Activated CD8-positive, alpha-beta memory T cell treated with anti-CD3 and anti-CD28 coated beads, Interleukin-2, amount 10 ng/mL, durations not matched to agents 7 days and 5 days (primary cell): ENCODE results near the gene TGDS. TPM values are rescaled to one million over a fixed set of nuclear protein-coding genes. Genes with fewer than 3 reads are reported as not detected.
"Not testable (repeated sequence)": the region's sequence is repeated elsewhere in the genome, so short reads cannot be mapped to it uniquely, and the experiment has no call there.

Experiments used
- ATAC-seq: fragments of 150-1000 bp; cut with Tn5 transposase; one replicate; pipeline ENCODE4 v1.10.0; 2021; ENCODE audit warnings: moderate library complexity
- CTCF ChIA-PET: fragments of 350-600 bp; sonication (Branson Sonifier 250); formaldehyde crosslinking; loops from one replicate; lab custom pipeline; 2021; ENCODE audit warnings: antibody characterized with exemption; lab: Charles Lee
- DNase-seq: peaks from one replicate; pipeline ENCODE4 v3.0.0-alpha.2; 2020
- H3K27ac Mint-ChIP-seq: one replicate; pipeline ENCODE4 v1.8.0; 2021; ENCODE audit warnings: mild to moderate bottlenecking, mixed read lengths
- H3K27me3 Mint-ChIP-seq: one replicate; pipeline ENCODE4 v1.8.0; 2021; ENCODE audit warnings: mixed read lengths
- H3K36me3 Mint-ChIP-seq: one replicate; pipeline ENCODE4 v1.8.0; 2021; ENCODE audit warnings: mild to moderate bottlenecking, mixed read lengths
- H3K4me1 Mint-ChIP-seq: one replicate; pipeline ENCODE4 v1.8.0; 2021; ENCODE audit warnings: mixed read lengths
- H3K4me3 Mint-ChIP-seq: one replicate; pipeline ENCODE4 v1.8.0; 2021; ENCODE audit warnings: mild to moderate bottlenecking, moderate library complexity, mixed read lengths
- H3K9me3 Mint-ChIP-seq: one replicate; pipeline ENCODE4 v1.8.0; 2022; ENCODE audit warnings: low read depth, mixed read lengths
- total RNA-seq, 2 experiments: library from RNA; stranded (reverse); gene quantifications; one replicate each; pipeline ENCODE4 v1.2.3, GENCODE V29; 2021

TGDS gene, protein sequence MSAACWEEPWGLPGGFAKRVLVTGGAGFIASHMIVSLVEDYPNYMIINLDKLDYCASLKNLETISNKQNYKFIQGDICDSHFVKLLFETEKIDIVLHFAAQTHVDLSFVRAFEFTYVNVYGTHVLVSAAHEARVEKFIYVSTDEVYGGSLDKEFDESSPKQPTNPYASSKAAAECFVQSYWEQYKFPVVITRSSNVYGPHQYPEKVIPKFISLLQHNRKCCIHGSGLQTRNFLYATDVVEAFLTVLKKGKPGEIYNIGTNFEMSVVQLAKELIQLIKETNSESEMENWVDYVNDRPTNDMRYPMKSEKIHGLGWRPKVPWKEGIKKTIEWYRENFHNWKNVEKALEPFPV
- total RNA-seq = 10 to 100 TPM; 14.0 to 19.5 TPM

DNA sequence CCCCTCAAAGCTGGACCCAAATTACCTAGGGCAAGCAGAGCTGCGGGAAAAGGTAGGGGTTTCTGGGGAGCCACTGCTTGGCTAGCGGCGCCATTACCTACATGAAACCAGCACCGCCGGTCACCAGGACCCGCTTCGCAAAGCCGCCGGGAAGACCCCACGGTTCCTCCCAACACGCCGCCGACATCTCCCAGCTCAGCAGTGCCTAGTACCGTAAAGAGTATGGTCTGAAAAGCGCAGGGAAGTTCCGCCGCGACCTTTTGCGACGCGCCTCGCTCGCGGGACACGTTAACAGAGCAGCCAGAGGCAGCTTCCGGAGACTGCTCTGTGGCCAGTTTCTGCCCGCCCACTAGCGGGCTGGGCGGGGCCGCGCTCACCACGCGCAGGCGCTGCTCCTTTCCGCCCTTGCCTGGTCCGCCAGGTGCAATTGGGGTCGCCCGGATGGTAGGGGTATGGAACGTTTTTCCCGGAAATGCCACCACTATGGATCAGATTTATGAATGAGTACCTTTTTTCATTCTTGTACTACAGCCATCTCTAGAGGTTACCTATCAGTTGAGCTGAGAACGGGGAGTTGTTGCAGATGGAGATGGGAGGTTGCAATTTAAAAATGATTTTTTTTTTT is at the start of gene TGDS:
TSS of gene TGDS (minus strand) at position 203 of the 625 bp plus-strand sequence. CDS start at position 187, 16 bp downstream.
- Mint-ChIP-seq H3K27ac (peak within 1 kb of the TSS; percentile 89), H3K9me3 (peaks cover 2% of the 10 kb centered on the region), H3K27me3 (no peaks in the 10 kb centered on the region), H3K4me3 (peak within 1 kb of the TSS; percentile 92), H3K4me1 (peaks cover 45% of the 10 kb centered on the region), H3K36me3 (peaks cover 19% of the 10 kb centered on the region)
- ATAC-seq (peak; percentile 98), DNase-seq (peak; percentile 95)
- CTCF ChIA-PET = interaction anchor here (0.9 to 2.6 kb wide), 8 partner anchors 9 to 160 kb away, joined by 3 to 11 read pairs (median 4); no protein-coding TSS in a partner anchor

DNA sequence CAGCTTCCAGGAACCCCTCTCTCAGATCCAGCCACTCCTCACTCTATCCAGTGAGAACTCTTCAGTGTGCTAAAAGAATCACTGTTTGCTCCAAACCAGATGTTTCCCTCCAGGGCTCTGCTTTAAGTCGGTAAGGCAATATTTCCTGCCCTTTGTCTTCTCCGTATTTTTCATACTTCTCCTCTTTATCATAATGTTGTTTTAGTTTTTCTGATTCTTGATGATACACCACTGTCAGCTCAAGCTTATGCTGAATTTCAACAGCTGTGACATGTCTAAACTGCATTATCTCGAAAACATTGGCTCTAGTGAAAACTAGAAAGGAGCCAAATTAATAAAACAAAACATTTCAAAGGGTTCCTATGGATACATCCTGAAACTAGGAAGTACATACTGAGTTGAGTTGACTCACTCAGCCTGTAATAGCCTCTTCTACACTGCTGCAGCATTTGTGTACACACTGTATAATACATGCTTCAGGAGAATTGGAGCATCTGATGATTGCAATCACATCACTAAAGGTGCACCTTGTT is 45.5 kb upstream of the TGDS start:
- Mint-ChIP-seq H3K27ac (no peak overlapping the region), H3K4me1 (no peaks in the 10 kb centered on the region), H3K36me3 (no peaks in the 10 kb centered on the region), H3K9me3 (no peaks in the 10 kb centered on the region), H3K27me3 (peaks cover 6% of the 10 kb centered on the region), H3K4me3 (no peak overlapping the region)
- CTCF ChIA-PET = interaction anchor here (1.2 to 1.6 kb wide), 2 partner anchors 24 to 30 kb away, joined by 3 to 5 read pairs; no protein-coding TSS in a partner anchor
- ATAC-seq (no peak), DNase-seq (no peak)

- Mint-ChIP-seq H3K4me1 (no peaks in the 10 kb centered on the region), H3K9me3 (no peaks in the 10 kb centered on the region), H3K4me3 (no peak overlapping the region), H3K27me3 (peaks cover 6% of the 10 kb centered on the region), H3K36me3 (no peaks in the 10 kb centered on the region), H3K27ac (no peak overlapping the region)
- CTCF ChIA-PET = interaction anchor here (1.2 kb wide), 1 partner anchor 31 kb away, joined by 3 read pairs; no protein-coding TSS in a partner anchor
- DNase-seq (no peak), ATAC-seq (no peak)
Observed at GRCh38 chr13:94640721-94641120, 44.8 kb upstream of the TGDS start.

GRCh38 chr13:94637677-94638076 is 41.7 kb upstream of the TGDS start:
- H3K27me3 Mint-ChIP-seq, ATAC-seq, CTCF ChIA-PET, H3K4me3 Mint-ChIP-seq, H3K9me3 Mint-ChIP-seq, H3K27ac Mint-ChIP-seq, DNase-seq, H3K4me1 Mint-ChIP-seq: not testable (repeated sequence)
- peaks cover 11% of the 10 kb centered on the region for H3K36me3 Mint-ChIP-seq

GRCh38 chr13:94636942-94637578 is 41.1 kb upstream of the TGDS start:
- DNase-seq = no peak
- CTCF ChIA-PET = no interaction called here
- Mint-ChIP-seq H3K27ac (no peak overlapping the region), H3K4me1 (no peaks in the 10 kb centered on the region), H3K36me3 (peaks cover 11% of the 10 kb centered on the region), H3K9me3 (no peaks in the 10 kb centered on the region), H3K27me3 (peaks cover 6% of the 10 kb centered on the region), H3K4me3 (no peak overlapping the region)
- no peak for ATAC-seq

- H3K4me3 Mint-ChIP-seq, H3K4me1 Mint-ChIP-seq, CTCF ChIA-PET, ATAC-seq, H3K27ac Mint-ChIP-seq, H3K27me3 Mint-ChIP-seq, H3K9me3 Mint-ChIP-seq, DNase-seq: not testable (repeated sequence)
- H3K36me3 Mint-ChIP-seq = peaks cover 15% of the 10 kb centered on the region
Observed at GRCh38 chr13:94636096-94636495, 40.1 kb upstream of the TGDS start.

DNA sequence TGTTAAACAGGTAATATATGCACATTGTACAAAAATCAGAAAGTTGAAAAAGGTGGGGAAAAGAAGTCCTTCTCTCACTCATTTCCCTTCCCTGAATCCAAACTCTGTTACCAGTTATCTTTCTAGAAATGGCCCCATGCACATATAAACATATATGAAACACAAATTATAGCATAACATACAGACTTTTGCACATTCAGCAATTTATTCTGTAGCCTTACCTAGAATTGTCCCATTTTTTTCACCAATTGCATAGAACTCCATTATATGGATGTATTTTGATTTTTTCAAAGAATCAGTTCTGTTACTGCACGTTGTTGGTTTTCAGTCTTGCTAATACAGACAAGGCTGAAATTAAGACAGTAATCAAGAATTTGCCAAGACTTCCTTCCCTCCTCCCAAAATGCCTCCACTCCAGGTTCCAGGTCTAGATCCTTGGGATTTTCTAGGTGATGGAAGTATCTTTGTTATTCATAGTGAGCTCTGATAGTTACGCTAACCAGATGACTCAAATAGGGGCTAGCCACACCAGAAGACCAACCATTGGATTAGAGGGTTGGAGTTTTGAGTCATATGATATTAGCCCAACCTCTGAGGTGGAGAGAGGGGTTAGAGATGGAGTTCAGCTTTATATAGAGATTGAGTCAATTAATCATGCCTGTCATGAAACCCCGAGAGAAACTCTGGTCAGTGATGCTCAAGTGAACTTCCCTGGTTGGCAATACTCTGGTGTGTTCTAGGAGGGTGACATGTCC is 36.5 kb upstream of the TGDS start:
- H3K27ac Mint-ChIP-seq = no peak overlapping the region
- no peak for ATAC-seq
- no peak for DNase-seq
- no peaks in the 10 kb centered on the region for H3K9me3 Mint-ChIP-seq
- CTCF ChIA-PET = no interaction called here
- H3K27me3 Mint-ChIP-seq = no peaks in the 10 kb centered on the region
- no peak overlapping the region for H3K4me3 Mint-ChIP-seq
- H3K36me3 Mint-ChIP-seq = peaks cover 32% of the 10 kb centered on the region
- H3K4me1 Mint-ChIP-seq = no peaks in the 10 kb centered on the region

GRCh38 chr13:94630858-94631257 is 34.9 kb upstream of the TGDS start:
- H3K36me3 Mint-ChIP-seq = peaks cover 39% of the 10 kb centered on the region
- no peak overlapping the region for H3K4me3 Mint-ChIP-seq
- H3K9me3 Mint-ChIP-seq = no peaks in the 10 kb centered on the region
- H3K27me3 Mint-ChIP-seq = no peaks in the 10 kb centered on the region
- ATAC-seq (no peak), DNase-seq (no peak)
- CTCF ChIA-PET = interaction anchor here (1.0 to 1.1 kb wide), 2 partner anchors 37 to 193 kb away, joined by 3 read pairs; no protein-coding TSS in a partner anchor
- H3K4me1 Mint-ChIP-seq = no peaks in the 10 kb centered on the region
- no peak overlapping the region for H3K27ac Mint-ChIP-seq

GRCh38 chr13:94623316-94623715 is 27.4 kb upstream of the TGDS start:
- Mint-ChIP-seq H3K36me3 (peaks cover 34% of the 10 kb centered on the region), H3K27me3 (no peaks in the 10 kb centered on the region), H3K27ac (no peak overlapping the region), H3K4me1 (no peaks in the 10 kb centered on the region), H3K4me3 (no peak overlapping the region), H3K9me3 (no peaks in the 10 kb centered on the region)
- CTCF ChIA-PET = interaction anchor here (9.5 kb wide), 1 partner anchor 189 kb away, joined by 128 read pairs; no protein-coding TSS in a partner anchor
- ATAC-seq (no peak), DNase-seq (no peak)

DNA sequence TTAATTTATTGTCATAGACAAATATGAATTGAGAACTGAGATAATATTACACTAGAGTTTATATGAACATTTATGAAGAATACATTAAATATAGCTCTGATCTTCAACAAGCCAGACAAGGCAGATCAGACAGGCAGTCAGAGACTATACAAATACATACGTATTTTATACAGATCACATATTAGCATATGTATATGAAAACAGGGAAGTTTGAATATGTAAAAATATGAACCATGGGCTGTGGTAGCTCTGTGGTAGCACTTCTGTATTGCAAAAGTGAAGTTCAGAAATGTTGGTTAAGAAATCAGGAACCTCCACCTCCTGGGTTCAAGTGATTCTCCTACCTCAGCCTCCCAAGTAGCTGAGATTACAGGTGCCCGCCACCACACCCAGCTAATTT is 26.4 kb upstream of the TGDS start:
- no peak for ATAC-seq
- H3K9me3 Mint-ChIP-seq = no peaks in the 10 kb centered on the region
- no peaks in the 10 kb centered on the region for H3K27me3 Mint-ChIP-seq
- no peaks in the 10 kb centered on the region for H3K4me1 Mint-ChIP-seq
- no peak overlapping the region for H3K4me3 Mint-ChIP-seq
- CTCF ChIA-PET = interaction anchor here (0.8 to 9.5 kb wide), 2 partner anchors 57 to 188 kb away, joined by 3 to 128 read pairs; no protein-coding TSS in a partner anchor
- peaks cover 30% of the 10 kb centered on the region for H3K36me3 Mint-ChIP-seq
- no peak overlapping the region for H3K27ac Mint-ChIP-seq
- DNase-seq = no peak

GRCh38 chr13:94620286-94620896 is 24.4 kb upstream of the TGDS start:
- H3K27ac Mint-ChIP-seq = no peak overlapping the region
- H3K4me1 Mint-ChIP-seq = peaks cover 9% of the 10 kb centered on the region
- no peak for DNase-seq
- no peaks in the 10 kb centered on the region for H3K9me3 Mint-ChIP-seq
- H3K4me3 Mint-ChIP-seq = no peak overlapping the region
- CTCF ChIA-PET = interaction anchor here (0.8 to 9.5 kb wide), 12 partner anchors 9 to 784 kb away, joined by 3 to 128 read pairs (median 4); partner anchors contain the start of genes DCT and GPR180
- peaks cover 30% of the 10 kb centered on the region for H3K36me3 Mint-ChIP-seq
- peak; percentile 60 for ATAC-seq
- no peaks in the 10 kb centered on the region for H3K27me3 Mint-ChIP-seq

DNA sequence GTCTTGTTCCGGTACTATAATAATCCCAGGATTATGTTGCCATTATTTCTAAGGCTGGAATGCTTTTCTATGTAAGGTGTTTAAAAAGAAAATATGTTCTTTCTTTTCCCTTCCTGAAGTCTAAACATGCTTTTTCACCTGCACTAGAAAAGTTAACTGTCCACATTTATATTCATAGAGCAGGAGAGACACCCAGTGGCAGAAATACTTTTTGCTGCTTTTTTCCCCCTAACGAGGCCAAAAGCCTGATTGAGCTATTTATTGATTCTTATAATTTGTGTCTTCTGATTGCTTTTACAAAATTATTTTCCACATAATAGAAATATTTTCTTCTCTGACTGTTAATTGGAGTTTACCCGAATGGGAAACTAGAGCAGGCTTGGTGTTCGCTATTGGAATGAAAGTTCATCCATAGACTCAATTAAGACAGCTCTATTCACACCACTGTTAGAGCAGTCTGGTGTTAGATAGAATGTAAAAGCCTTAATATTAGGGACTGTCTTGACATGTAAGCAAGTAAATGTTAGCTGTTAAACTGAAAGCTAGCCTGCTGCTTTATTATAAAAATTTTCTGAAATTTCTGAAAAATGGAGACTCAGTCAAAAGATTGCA is 21.5 kb upstream of the TGDS start:
- H3K4me1 Mint-ChIP-seq = peaks cover 9% of the 10 kb centered on the region
- no peaks in the 10 kb centered on the region for H3K27me3 Mint-ChIP-seq
- CTCF ChIA-PET = interaction anchor here (0.6 to 9.5 kb wide), 22 partner anchors 10 to 787 kb away, joined by 3 to 128 read pairs (median 4); partner anchors contain the start of gene TGDS
- ATAC-seq (peak; percentile 45), DNase-seq (no peak)
- no peak overlapping the region for H3K4me3 Mint-ChIP-seq
- H3K9me3 Mint-ChIP-seq = no peaks in the 10 kb centered on the region
- no peak overlapping the region for H3K27ac Mint-ChIP-seq
- H3K36me3 Mint-ChIP-seq = peaks cover 26% of the 10 kb centered on the region
